CD14-positive monocyte (primary cell): ENCODE measurements around the gene PRLH. TPM values are rescaled to one million over a fixed set of nuclear protein-coding genes. Genes with fewer than 3 reads are reported as not detected.

Experiments used
- DNase-seq, 3 donors: peaks; one replicate each; pipeline ENCODE4 v3.0.0-alpha.2; 2011 to 2022
- H2AFZ ChIP-seq: 2 replicates; pipeline ENCODE4 v1.6.0; 2012; ENCODE audit warnings: mild to moderate bottlenecking, low read depth, low read length, inconsistent platforms; ENCODE audit not compliant: insufficient read depth, poor library complexity, severe bottlenecking
- H3K27ac ChIP-seq, 2 donors: 1 replicate in 1 of 2; 2 replicates in 1 of 2; pipeline ENCODE4 v1.5.1; 2012 to 2013; ENCODE audit warnings: low read length in 2 of 2, control low read depth in 1 of 2, inconsistent platforms in 1 of 2, low read depth in 1 of 2, mild to moderate bottlenecking in 1 of 2
- H3K27me3 ChIP-seq, 2 donors: one replicate each; pipeline versions ENCODE4 v1.6.0 to v1.6.1; 2011 to 2013; ENCODE audit warnings: low read length in 2 of 2; ENCODE audit not compliant: control insufficient read depth in 2 of 2, insufficient read depth in 2 of 2
- H3K36me3 ChIP-seq, 2 donors: replicated peaks in 1 of 2; 1 replicate in 1 of 2; 2 replicates in 1 of 2; pipeline versions ENCODE4 v1.5.1 to v1.6.1; 2012 to 2013; ENCODE audit warnings: low read length in 2 of 2, control low read depth in 1 of 2, inconsistent platforms in 1 of 2, mild to moderate bottlenecking in 1 of 2; ENCODE audit not compliant: insufficient read depth in 2 of 2, control insufficient read depth in 1 of 2
- H3K4me1 ChIP-seq, 2 donors: 1 replicate in 1 of 2; 2 replicates in 1 of 2; pipeline versions ENCODE4 v1.5.1 to v1.6.1; 2012 to 2013; ENCODE audit warnings: low read length in 2 of 2, control low read depth in 1 of 2, inconsistent platforms in 1 of 2, mild to moderate bottlenecking in 1 of 2, moderate library complexity in 1 of 2; ENCODE audit not compliant: insufficient read depth in 2 of 2, control insufficient read depth in 1 of 2
- H3K4me2 ChIP-seq: replicated peaks from 2 replicates; pipeline ENCODE3; 2012; ENCODE audit warnings: low read length, moderate library complexity, mild to moderate bottlenecking; ENCODE audit not compliant: poor library complexity, severe bottlenecking; ENCODE audit errors: extremely low read depth
- H3K4me3 ChIP-seq, 3 experiments: fragments of 200-600 bp in 1 of 3; sonication (generic) in 1 of 3; replicated peaks in 1 of 3; 1 replicate in 2 of 3; 2 replicates in 1 of 3; pipeline ENCODE4 v1.5.1; 2011 to 2013; ENCODE audit warnings: low read length in 3 of 3, mild to moderate bottlenecking in 3 of 3, control low read depth in 2 of 3, low read depth in 2 of 3, inconsistent platforms in 1 of 3, moderate library complexity in 1 of 3
- H3K79me2 ChIP-seq: 2 replicates; pipeline ENCODE4 v1.6.0; 2012; ENCODE audit warnings: mild to moderate bottlenecking, control low read depth, inconsistent platforms, low read length, moderate library complexity; ENCODE audit not compliant: insufficient read depth
- H3K9ac ChIP-seq: 2 replicates; pipeline ENCODE4 v1.6.0; 2017; ENCODE audit warnings: low read length, mild to moderate bottlenecking; ENCODE audit not compliant: insufficient read depth, poor library complexity, severe bottlenecking
- H3K9me3 ChIP-seq, 2 donors: replicated peaks in 1 of 2; 1 replicate in 1 of 2; 2 replicates in 1 of 2; pipeline versions ENCODE4 v1.5.1 to v1.6.1; 2012 to 2013; ENCODE audit warnings: low read length in 2 of 2, control low read depth in 1 of 2; ENCODE audit not compliant: control insufficient read depth in 1 of 2, insufficient read depth in 1 of 2
- H4K20me1 ChIP-seq: 2 replicates; pipeline ENCODE4 v1.6.0; 2012; ENCODE audit warnings: mild to moderate bottlenecking, low read length, control low read depth, moderate library complexity; ENCODE audit not compliant: insufficient read depth
- H3K27ac Mint-ChIP-seq, 7 donors: one replicate each; pipeline ENCODE4 v1.8.0; 2020; ENCODE audit warnings: mild to moderate bottlenecking in 7 of 7, mixed read lengths in 7 of 7, moderate library complexity in 6 of 7, inconsistent platforms in 2 of 7
- H3K27me3 Mint-ChIP-seq, 3 donors: one replicate each; pipeline ENCODE4 v1.8.0; 2021 to 2022; ENCODE audit warnings: low read depth in 3 of 3, mild to moderate bottlenecking in 3 of 3, mixed read lengths in 3 of 3, moderate library complexity in 3 of 3, inconsistent platforms in 1 of 3
- H3K36me3 Mint-ChIP-seq, 2 donors: one replicate each; pipeline ENCODE4 v1.8.0; 2020; ENCODE audit warnings: mixed read lengths in 2 of 2, inconsistent platforms in 1 of 2, mild to moderate bottlenecking in 1 of 2
- H3K4me1 Mint-ChIP-seq: one replicate; pipeline ENCODE4 v1.8.0; 2020; ENCODE audit warnings: mild to moderate bottlenecking, mixed read lengths
- H3K4me3 Mint-ChIP-seq, 2 donors: one replicate each; pipeline ENCODE4 v1.8.0; 2020; ENCODE audit warnings: mild to moderate bottlenecking in 2 of 2, mixed read lengths in 2 of 2, moderate library complexity in 1 of 2
- H3K9me3 Mint-ChIP-seq, 7 donors: one replicate each; pipeline ENCODE4 v1.8.0; 2020 to 2022; ENCODE audit warnings: mixed read lengths in 7 of 7, mild to moderate bottlenecking in 6 of 7, moderate library complexity in 6 of 7, inconsistent platforms in 2 of 7
- CTCF ChIP-seq: fragments of 200-600 bp; IDR thresholded peaks from one replicate; pipeline ENCODE4 v1.8.0; 2022; ENCODE audit warnings: antibody characterized with exemption, mild to moderate bottlenecking
- WGBS: methylation state at CpG from one replicate; pipeline ENCODE4 v1.1.5; 2013; ENCODE audit warnings: missing lambda C conversion rate; ENCODE audit not compliant: insufficient coverage; 5-methylcytosine and 5-hydroxymethylcytosine counted together
- intact Hi-C, 2 donors: fragments of 100-400 bp; cut with micrococcal nuclease; formaldehyde crosslinking; loops; one replicate each; pipeline versions ENCODE4 v1.15.0 to v1.15.1; 2023
- polyA plus RNA-seq, 3 donors: library from polyadenylated mRNA; depleted of rRNA in 1 of 3; unstranded in 2 of 3; stranded (reverse) in 1 of 3; fragments of 300-500 nt in 2 of 3; fragments of >200 nt in 1 of 3; fragmentation: Illumina TruSeq in 2 of 3; gene quantifications; 1 replicate in 2 of 3; 2 replicates in 1 of 3; pipeline ENCODE4 v1.2.3, GENCODE V29; 2012 to 2021

PRLH gene
- polyA plus RNA-seq, 3 donors: not detected

- Mint-ChIP-seq H3K9me3 (peaks cover 0 to 4% (median 0%) of the 10 kb centered on the region in 7 donors), H3K36me3 (no peaks in the 10 kb centered on the region), H3K4me3 (no peak overlapping the region), H3K27ac (no peak overlapping the region), H3K27me3 (peaks cover 0 to 9% (median 1%) of the 10 kb centered on the region in 3 donors), H3K4me1 (peaks cover 6% of the 10 kb centered on the region)
- WGBS: 13% methylated on average over 21 of the region's 24 CpGs
- Histone ChIP-seq H3K36me3 (no peaks in the 10 kb centered on the region), H3K27me3 (no peaks in the 10 kb centered on the region), H3K79me2 (no peaks in the 10 kb centered on the region), H3K4me1 (no peaks in the 10 kb centered on the region), H3K9ac (no peak overlapping the region), H3K4me3 (no peak overlapping the region), H3K27ac (no peak overlapping the region), H2AFZ (no peak overlapping the region), H3K4me2 (no peak overlapping the region), H3K9me3 (no peaks in the 10 kb centered on the region), H4K20me1 (no peaks in the 10 kb centered on the region)
- peak; percentile 98 for TF ChIP-seq CTCF
- DNase-seq: peak; percentile 77 to 84 (median 79)
- intact Hi-C loops: loop anchor here (1.0 to 5.0 kb wide), 3 partner anchors 59 to 150 kb away; no protein-coding TSS in a partner anchor
Observed at GRCh38 chr2:237572021-237572741, 5.8 kb downstream of the PRLH start.

- no peaks in the 10 kb centered on the region for H3K36me3 Mint-ChIP-seq
- Histone ChIP-seq H3K36me3 (no peaks in the 10 kb centered on the region), H4K20me1 (no peaks in the 10 kb centered on the region), H3K9ac (no peak overlapping the region), H3K4me2 (no peak overlapping the region), H3K27ac (no peak overlapping the region), H3K27me3 (no peaks in the 10 kb centered on the region), H3K4me1 (no peaks in the 10 kb centered on the region), H3K4me3 (no peak overlapping the region), H3K79me2 (no peaks in the 10 kb centered on the region), H2AFZ (no peak overlapping the region), H3K9me3 (no peaks in the 10 kb centered on the region)
- TF ChIP-seq CTCF: no peak
- intact Hi-C loops: loop anchor here (1.0 to 5.0 kb wide), 3 partner anchors 60 to 150 kb away; no protein-coding TSS in a partner anchor
- H3K4me1 Mint-ChIP-seq: peaks cover 6% of the 10 kb centered on the region
- peaks cover 0 to 9% (median 1%) of the 10 kb centered on the region in 3 donors for H3K27me3 Mint-ChIP-seq
- H3K4me3 Mint-ChIP-seq: no peak overlapping the region
- peaks cover 0 to 4% (median 0%) of the 10 kb centered on the region in 7 donors for H3K9me3 Mint-ChIP-seq
- no peak overlapping the region for H3K27ac Mint-ChIP-seq
- WGBS: 91% methylated on average over 4 of the region's 4 CpGs
- no peak for DNase-seq
Observed at GRCh38 chr2:237572742-237573101, 6.3 kb downstream of the PRLH start.
